CD4-positive, alpha-beta T cell treated with Interleukin-15 for 1 hour (primary cell): ENCODE data around the gene COL9A3.

Source experiments
- DNase-seq: peaks from one replicate; pipeline ENCODE4 v3.0.0-alpha.2; 2020

COL9A3 gene

GRCh38 chr20:62813588-62813987, 3.3 kb upstream of the COL9A3 start:
- DNase-seq = no peak

GRCh38 chr20:62814060-62814708, 2.7 kb upstream of the COL9A3 start:
- no peak for DNase-seq

- DNase-seq = no peak
Measured at GRCh38 chr20:62814709-62815065, 2.2 kb upstream of the COL9A3 start.

- DNase-seq = no peak
Measured at GRCh38 chr20:62815066-62815991, 1.5 kb upstream of the COL9A3 start.

GRCh38 chr20:62816031-62816883, 593 bp upstream of the COL9A3 start:
- no peak for DNase-seq

GRCh38 chr20:62817975-62818591, 1.2 kb downstream of the COL9A3 start:
- DNase-seq = no peak

- no peak for DNase-seq
Measured at GRCh38 chr20:62818592-62819493, 2.0 kb downstream of the COL9A3 start.

GRCh38 chr20:62819494-62820174, 2.8 kb downstream of the COL9A3 start:
- no peak for DNase-seq

- DNase-seq = no peak
Measured at GRCh38 chr20:62820208-62820961, 3.5 kb downstream of the COL9A3 start.

GRCh38 chr20:62820962-62821725, 4.3 kb downstream of the COL9A3 start:
- no peak for DNase-seq

- DNase-seq = no peak
Measured at GRCh38 chr20:62821726-62822210, 4.9 kb downstream of the COL9A3 start.

- no peak for DNase-seq
Measured at GRCh38 chr20:62822239-62822787, 5.5 kb downstream of the COL9A3 start.

- peak; percentile 44 for DNase-seq
Measured at GRCh38 chr20:62822788-62823651, 6.2 kb downstream of the COL9A3 start.

- DNase-seq = no peak
Measured at GRCh38 chr20:62823688-62824475, 7.0 kb downstream of the COL9A3 start.

- DNase-seq = peak; percentile 73
Measured at GRCh38 chr20:62824476-62825332, 7.9 kb downstream of the COL9A3 start.

- no peak for DNase-seq
Measured at GRCh38 chr20:62825333-62825985, 8.6 kb downstream of the COL9A3 start.
